HG03039 (cell line): ENCODE measurements around the gene P3R3URF.

Experiments
- ATAC-seq: cut with Tn5 transposase; IDR thresholded peaks from one replicate; pipeline ENCODE4 v1.9.1; 2021; ENCODE audit warnings: mild to moderate bottlenecking, moderate library complexity; ENCODE audit not compliant: unreplicated experiment

Gene P3R3URF

GRCh38 chr1:46194641-46195193 is 18.4 kb upstream of the P3R3URF start:
- ATAC-seq = no peak

GRCh38 chr1:46193984-46194570 is 17.8 kb upstream of the P3R3URF start:
- no peak for ATAC-seq

- ATAC-seq = no peak
These were observed 17.0 kb upstream of the P3R3URF start for GRCh38 chr1:46193285-46193684.

- no peak for ATAC-seq
These were observed 15.9 kb upstream of the P3R3URF start for GRCh38 chr1:46192171-46192570.

GRCh38 chr1:46191033-46191701 is 14.9 kb upstream of the P3R3URF start:
- no peak for ATAC-seq

- no peak for ATAC-seq
These were observed 14.3 kb upstream of the P3R3URF start for GRCh38 chr1:46190539-46190938.

- no peak for ATAC-seq
These were observed 12.2 kb upstream of the P3R3URF start for GRCh38 chr1:46188295-46189030.

- ATAC-seq = no peak
These were observed 11.0 kb upstream of the P3R3URF start for GRCh38 chr1:46187106-46187869.

- no peak for ATAC-seq
These were observed 9.8 kb upstream of the P3R3URF start for GRCh38 chr1:46186076-46186475.

GRCh38 chr1:46184920-46185658 is 8.8 kb upstream of the P3R3URF start:
- ATAC-seq = no peak

- ATAC-seq = no peak
These were observed 7.8 kb upstream of the P3R3URF start for GRCh38 chr1:46183926-46184557.

- ATAC-seq = no peak
These were observed 7.0 kb upstream of the P3R3URF start for GRCh38 chr1:46183079-46183847.

GRCh38 chr1:46181343-46182260 is 5.3 kb upstream of the P3R3URF start:
- no peak for ATAC-seq

- no peak for ATAC-seq
These were observed 3.9 kb upstream of the P3R3URF start for GRCh38 chr1:46180082-46180616.

- ATAC-seq = peak; percentile 50
These were observed 3.1 kb upstream of the P3R3URF start for GRCh38 chr1:46179138-46180081.

- ATAC-seq = no peak
These were observed 1.0 kb downstream of the P3R3URF start for GRCh38 chr1:46175243-46175642.
